NCI-H2107 (cell line): ENCODE measurements around the gene ZNF764.
"Not testable (repeated sequence)": the region's sequence is repeated elsewhere in the genome, so short reads cannot be mapped to it uniquely, and the experiment has no call there.

Source experiments
- DNase-seq: peaks from one replicate; lab custom pipeline; 2025; lab: John Stamatoyannopoulos, UW

The ZNF764 gene

DNA sequence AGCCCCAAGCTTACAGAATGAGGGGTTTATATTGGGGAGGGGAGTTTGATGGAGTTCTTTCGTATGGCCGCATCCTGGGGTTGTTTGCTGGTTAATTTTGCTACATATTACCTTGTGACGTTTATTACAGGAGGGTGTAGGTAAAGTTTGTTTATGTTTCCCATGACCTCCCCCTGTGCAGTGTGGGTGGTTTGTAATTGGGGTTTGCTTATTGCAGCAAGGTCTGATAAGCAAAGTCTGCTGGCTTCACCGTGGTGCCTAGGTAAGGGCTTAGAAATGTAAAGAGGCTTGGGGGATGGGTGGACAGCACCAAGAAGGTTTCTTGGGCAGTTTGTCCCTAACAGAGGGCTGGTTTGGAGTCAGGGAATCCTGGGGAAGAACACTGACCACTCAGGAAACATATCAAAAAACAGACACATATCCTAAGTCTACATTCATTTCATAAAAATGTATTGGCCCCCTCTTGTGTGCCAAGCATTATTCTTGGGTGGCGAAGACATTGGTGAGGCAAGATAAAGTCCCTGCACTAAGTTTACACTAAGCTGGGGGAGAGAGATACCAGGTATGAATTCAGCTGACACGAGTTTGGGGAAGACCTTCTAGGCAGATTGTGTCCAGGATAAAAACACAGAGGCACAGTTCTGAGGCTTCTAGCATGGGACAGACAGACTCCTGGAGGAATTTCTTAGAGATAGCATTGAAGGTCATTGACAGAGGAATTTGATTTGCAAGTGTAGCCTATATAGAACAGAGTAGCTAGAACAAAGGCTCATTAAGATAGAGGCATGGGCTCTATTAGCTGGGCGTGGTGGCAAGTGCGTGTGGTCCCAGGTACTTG lies 9.5 kb downstream of the ZNF764 start:
- DNase-seq = no peak

DNA sequence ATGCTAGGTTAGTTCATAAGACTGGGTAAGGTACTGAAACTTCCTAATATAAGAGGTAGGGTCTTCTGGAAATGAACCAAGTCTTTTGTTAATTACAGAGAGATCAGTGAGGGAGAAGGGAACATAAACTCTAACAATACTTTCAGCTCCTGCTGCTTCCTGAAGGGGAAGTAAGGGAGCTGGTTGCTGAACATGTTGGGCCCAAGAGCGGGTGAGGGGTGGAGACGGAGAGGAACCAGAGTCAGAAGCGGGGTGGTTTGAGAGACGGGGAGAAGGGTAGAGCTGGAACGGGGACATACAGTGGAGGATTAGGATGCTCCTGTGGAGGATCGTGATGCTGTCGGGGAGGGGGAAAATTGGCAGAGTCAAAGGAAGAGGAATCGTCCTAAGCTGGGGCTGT lies 12.1 kb downstream of the ZNF764 start:
- DNase-seq = no peak

DNA sequence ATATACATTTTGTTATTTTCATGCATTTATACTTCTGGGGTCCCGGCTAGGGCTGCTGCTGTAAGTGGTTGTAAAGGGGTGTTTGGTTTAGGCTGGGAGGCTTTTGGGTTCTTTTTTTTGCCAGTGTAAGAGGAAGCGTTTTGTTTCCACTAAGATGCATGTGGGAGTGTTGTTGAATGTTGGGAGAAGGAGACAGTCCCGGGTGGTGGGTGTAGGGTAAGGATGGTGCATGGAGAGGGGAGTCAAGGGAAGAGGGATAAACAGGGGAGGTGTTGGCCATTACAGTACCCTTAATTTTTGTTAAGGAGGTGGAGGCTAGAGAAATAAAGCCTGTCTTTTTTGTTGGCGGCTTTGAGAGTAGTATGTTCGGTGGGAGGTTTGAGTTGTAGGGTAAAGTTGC lies 15.1 kb downstream of the ZNF764 start:
- DNase-seq = no peak

DNA sequence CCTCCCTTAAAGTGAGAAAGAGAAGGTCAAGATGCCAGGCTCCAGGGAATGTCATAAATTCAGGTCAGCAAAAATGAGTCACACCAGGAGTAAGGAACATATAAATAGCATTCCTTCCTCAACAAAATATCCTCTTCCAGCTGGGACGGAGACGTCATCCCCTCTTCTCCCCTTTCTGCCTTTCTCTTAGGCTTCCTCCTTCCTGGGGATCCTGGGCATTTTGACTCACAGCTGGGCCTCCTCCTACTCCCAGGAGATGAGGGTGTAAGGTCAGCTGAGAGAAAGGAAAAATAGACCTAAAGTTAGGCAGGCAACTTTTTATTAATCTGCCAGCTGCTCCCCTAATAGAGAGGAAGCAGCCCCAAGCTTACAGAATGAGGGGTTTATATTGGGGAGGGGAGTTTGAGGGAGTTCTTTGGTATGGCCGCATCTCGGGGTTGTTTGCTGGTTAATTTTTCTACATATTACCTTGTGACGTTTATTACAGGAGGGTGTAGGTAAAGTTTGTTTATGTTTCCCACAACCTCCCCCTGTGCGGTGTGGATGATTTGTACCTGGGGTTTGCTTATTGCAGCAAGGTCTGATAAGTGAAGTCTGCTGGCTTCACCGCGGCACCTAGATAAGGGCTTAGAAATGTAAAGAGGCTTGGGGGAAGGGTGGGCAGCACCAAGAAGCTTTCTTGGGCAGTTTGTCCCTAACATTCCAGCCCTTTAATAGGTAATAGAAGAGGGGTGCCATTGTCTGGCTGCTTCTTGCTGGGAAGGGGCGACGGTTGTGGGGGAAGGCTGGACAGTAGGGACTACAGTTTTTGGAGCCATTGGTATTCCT lies 16.5 kb downstream of the ZNF764 start:
- no peak for DNase-seq

DNA sequence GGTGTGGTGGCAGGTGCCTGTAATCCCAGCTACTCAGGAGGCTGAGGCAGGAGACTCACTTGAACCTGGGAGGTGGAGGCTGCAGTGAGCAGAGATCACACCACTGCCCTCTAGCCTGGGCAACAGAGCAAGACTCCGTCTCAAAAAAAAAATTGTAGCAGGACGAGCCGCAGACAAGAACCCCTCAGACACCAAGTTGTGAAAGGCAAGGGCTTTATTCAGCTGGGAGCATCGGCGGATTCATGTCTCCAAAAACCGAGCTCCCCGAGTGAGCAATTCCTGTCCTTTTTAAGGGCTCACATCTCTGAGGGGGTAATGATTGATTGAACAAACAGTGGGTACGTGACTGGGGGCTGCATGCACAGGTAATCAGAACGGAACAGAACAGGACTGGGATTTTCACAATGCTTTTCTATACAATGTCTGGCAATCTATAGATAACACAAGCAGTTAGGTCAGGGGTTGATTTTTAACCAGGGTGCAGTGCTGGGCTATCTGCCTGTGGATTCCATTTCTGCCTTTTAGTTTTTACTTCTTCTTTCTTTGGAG lies 17.2 kb downstream of the ZNF764 start:
- DNase-seq = not testable (repeated sequence)

DNA sequence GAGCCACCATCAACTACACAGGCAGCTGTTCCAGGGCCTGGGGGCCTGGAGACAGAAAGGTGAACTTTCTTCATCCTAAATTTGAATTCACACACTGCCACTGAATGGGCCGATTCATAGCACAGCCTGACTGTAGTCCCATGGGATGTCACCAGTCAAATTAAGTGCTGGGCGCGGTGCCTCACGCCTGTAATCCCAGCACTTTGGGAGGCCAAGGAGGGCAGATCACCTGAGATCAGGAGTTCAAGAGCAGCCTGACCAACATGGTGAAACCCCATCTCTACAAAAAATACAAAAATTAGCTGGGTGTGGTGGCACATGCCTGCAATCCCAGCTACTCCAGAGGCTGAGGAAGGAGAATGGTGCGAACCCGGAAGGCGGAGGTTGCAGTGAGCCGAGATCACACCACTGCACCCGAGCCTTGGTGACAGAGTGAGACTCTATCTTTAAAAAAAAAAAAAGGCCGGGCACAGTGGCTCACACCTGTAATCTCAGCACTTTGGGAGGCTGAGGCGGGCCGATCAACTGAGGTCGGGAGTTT lies 18.1 kb downstream of the ZNF764 start:
- DNase-seq = not testable (repeated sequence)

DNA sequence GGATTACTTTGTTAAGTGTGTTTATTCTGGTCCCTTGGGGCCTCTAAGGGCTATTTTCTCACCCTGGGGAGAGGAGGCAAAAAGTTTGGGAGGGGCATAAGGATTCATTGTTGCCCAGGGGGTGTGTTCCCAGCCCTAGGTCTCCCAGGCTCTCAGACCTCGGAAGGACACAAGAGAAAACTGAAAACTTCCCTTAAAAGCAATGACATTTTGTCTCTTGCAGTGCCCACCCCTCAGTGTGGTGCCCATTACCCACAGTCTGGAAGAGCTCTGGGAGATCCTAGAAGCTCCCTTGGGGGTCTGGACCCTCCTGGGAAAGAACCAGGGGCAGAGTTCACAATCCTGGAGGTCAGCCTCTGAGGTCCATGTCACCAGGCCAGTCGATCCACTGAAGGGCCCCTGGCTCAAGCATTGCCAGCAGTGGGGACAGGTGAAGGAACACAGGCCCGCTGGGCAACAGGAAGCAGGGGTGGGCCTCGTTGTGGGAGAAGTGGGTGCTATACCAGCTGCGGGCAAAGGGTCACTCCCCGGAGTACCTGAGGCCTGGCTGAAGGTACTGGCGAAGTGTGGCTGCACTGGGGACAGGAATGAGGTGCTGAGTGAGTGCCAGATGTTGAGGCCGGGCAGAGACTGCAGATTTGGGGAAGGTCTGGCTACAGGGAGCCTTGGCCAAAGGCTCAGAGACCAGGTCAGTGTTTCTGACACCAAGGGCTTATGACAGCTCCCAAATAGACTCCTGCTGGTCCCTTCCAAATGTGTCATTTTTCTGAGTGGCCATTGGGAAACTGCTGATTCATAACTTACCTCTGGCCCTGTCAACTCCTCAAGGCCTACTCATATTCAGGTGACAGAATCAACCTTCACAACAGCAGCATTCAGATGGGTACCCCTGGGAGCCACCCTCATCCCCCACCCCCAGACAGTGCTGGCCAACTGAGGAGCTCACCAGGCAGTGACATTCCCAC lies 18.9 kb downstream of the ZNF764 start:
- no peak for DNase-seq

DNA sequence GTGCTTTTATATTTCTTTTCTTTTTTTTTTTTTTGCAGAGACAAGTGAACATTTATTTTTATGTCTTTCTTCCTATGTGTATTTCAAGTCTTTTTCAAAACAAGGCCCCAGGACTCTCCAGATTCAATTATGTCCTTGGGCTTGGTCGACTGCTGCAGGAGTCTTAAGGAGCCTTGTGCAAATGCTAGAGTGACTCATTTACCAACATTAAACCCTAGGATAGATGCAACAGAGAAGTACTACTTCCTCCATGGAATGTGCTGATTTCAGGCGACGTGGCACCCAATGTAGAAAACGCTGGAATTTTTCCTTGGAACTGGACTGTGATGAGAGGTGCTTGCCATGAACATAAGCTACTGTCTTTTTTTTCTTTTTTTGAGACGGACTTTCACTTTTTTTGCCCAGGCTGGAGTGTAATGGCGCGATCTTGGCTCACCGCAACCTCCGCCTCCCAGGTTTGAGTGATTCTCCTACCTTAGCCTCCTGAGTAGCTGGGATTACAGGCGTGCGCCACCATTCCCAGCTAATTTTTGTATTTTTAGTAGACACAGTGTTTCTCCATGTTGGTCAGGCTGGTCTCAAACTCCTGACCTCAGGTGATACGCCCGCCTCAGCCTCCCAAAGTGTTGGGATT lies 21.7 kb downstream of the ZNF764 start:
- not testable (repeated sequence) for DNase-seq

DNA sequence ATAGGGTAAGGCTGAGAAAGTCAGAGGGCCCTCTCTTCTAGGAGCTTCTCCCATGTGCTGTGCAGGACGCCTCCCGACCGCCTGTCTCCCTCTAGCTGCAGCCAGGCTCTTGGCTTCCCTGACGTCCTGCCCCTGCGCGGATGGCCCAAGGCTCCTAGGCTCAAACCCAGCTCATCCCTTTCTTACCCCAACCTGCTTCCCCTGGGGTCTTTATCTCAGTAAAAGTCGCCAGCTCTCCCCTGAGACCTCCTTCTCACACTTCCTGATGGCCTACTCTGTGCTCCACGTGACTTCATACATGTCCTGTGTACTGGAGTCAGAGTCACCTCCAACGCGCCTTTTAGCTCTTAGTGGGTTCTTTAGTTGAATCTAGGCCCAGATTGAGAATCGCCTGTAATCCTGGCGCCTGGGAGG lies 22.4 kb downstream of the ZNF764 start:
- DNase-seq = peak; percentile 20

DNA sequence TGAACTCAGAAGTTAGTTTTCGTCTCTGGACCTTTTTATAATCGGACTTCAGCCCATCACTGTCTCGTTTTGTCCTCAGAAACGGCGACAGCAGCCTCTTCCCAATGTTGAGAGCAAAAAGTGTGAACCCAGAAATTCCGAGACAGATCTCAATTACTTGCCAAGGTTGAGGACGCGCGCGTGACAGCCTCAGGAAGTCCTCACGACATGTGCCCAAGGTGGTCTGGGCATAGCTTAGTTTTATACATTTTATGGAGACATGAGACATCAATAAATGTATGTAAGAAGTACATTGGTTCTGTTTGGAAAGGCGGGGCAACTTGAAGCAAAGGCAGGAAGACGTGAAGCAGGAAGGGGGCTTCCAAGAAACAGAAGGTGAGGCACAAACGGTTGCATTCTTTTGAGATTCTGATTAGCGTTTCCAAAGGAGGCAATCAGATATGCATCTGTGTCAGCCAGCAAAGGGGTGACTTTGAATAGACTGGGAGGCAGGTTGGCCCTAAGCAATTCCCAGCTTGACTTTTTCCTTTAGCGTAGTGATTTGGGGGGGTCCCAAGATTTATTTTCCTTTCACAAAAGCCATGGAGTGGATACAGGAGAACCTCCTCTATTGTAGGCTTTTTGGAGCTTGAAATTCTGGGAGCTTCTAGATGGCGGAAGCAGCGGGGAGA lies 22.9 kb downstream of the ZNF764 start:
- DNase-seq = no peak

DNA sequence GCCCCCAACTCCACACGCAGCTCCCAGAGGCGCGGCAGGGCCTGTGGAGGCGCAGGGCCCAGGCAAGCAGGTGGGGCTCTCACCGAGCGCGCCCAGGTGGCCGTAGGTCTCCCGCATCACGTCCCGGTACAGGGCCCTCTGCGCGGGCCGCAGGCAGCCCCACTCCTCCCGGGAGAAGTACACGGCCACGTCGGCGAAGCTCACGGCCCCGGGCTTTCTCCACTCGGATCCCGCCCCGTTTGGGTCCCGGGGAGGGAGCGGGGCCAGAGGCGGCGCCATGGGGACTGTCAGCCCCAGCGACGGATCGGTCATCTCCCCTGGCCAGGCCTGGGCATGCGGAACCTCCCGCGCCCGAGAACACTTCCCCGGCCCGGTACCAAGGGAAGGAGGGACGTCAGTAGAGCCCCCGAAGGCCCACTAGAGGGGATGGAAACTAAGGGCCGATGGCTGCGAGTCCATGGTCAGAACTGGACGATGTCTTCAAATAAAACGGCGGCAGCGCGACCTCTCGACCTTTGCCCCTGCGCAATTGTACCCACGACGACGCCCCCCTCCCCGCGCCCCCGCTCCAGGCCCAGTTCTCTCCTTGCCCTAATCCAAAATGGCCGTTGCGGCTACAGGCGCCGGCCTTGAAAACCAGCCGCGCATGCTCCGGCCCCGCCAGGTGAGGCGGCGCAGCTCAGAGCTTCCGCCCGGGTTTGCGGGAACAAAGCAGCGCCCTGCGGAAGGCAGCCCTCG lies 23.6 kb downstream of the ZNF764 start, which contains the start of gene ZNF747:
Gene ZNF747, minus strand, starts transcription at position 491 of the 738 bp plus-strand sequence. Its CDS starts 179 bp downstream, at position 312.
- peak; percentile 87 for DNase-seq

DNA sequence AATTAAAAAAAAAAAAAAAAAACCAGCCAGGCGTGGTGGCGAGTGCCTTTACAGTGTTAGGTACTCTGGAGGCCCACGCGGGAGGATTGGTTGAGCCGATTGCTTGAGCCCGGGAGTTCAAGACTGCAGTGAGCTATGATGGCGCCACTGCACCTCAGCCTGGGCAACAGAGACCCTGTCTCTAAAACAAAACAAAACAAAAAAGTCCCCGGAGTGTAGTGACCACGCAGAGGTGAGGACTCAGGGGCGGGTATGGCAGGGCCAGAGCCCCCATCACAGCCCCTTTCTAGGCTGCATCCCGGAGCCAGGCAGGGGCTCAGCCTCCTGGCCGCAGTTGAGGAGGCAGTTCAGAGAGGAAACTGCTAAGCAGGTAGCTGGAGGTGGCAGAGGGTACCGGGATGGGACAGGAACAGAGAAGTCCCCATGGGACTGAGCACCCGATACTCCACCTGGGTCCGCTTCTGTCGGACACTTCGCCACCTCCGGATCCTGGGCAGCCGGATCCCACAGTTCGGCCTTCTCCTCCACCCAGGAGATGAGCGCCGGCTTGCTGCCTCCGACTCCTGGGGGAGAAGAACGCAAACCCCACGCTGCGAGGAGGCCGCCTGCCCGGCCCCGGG lies 24.3 kb downstream of the ZNF764 start:
- DNase-seq = no peak

DNA sequence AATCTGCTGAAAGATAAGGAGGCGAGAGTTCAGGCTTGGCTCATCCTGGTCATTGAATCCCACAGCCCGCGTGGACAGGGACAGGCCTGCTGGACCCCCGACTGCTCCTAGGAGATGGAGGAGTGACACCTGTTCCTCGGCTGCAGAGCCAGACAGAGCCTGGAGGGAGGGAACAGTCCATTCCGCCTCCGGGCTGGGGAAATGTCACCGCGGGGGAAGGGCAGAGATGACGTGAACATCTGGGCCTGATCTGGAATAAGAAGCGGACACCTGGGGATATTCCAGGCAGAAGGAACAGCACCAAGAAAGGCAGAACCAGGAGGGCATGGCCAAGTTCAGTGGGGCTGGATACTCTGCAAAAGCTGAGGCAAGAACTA lies 25.0 kb downstream of the ZNF764 start:
- no peak for DNase-seq

DNA sequence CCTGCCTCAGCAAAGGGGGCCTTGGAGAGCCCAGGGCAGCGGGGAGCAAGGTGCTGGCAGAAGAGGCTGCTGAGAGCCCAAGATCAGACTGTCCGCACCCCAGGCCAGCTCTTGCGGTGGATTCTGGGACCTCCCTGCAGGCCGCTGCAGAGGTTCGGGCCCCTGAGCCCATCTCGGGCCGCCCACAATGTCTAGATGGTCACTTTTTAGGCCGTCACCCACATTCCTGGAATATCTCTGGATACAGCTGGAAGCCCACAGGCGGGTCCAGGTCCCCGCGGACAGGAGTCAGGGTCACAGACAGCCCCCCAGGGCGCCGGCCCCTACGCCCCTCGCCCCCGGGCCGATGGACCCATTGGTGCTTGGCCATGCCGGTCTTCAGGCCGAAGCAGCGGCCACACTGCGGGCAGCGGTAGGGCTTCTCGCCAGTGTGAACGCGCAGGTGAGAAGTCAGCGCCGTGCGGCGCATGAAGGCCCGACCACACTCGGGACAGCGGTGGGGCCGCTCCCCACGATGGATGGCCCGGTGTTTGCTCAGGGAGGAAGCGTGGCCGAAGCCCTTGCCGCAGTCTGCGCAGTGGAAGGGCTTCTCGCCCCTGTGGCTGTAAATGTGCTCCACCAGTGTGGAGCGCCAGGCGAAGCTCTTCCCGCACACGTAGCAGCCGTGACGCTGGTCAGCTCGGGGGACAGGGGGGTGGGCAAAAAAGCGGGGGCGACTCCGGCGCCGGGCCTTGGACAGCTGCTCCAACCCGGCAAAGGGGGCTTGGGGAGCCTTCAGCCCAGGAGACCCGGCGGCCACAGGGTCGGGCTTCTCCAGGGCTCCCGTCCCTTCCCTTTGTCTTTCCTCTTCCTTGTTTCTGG lies 25.7 kb downstream of the ZNF764 start:
- no peak for DNase-seq

DNA sequence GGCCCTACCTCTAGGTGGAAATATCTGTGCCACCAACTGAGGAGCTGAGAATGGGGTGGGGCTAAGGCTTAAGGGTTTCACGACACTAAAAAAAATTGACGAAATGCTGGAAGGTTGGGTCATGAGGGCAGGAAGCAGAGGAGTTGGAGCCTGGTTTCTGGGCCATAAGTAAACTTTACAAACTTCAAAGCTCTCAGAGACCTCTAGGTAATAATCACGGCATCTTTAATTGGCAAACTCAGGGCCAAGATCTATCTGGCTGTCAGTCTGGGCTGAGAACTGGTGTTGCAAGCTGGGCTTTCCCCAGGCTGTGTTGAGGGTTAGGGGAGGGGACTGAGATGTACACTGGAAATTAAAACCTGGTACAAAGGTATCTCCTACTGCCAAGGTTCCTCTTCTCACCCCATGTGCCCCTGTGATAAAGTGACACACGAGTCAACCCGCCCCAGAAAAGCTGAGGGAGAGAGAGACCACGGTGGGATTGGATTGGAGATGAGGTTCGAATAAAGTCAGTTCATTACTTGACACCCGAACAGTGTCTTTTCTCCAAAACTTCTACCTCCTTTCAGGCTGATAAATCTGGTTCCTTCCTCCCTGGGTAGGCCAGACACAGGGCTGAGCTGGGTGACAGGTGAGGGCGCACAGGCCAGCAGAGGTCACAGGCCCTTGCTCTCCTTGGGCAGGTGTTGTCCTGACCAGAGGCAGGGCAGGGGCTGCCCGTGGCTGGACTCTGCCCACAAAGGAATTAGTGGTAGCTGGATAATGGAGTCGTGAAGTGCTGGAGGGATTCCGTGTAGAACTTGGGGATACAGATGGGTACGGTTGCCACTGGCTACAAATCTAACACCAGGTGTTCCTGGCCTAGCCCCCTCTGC lies 27.8 kb downstream of the ZNF764 start:
- no peak for DNase-seq

DNA sequence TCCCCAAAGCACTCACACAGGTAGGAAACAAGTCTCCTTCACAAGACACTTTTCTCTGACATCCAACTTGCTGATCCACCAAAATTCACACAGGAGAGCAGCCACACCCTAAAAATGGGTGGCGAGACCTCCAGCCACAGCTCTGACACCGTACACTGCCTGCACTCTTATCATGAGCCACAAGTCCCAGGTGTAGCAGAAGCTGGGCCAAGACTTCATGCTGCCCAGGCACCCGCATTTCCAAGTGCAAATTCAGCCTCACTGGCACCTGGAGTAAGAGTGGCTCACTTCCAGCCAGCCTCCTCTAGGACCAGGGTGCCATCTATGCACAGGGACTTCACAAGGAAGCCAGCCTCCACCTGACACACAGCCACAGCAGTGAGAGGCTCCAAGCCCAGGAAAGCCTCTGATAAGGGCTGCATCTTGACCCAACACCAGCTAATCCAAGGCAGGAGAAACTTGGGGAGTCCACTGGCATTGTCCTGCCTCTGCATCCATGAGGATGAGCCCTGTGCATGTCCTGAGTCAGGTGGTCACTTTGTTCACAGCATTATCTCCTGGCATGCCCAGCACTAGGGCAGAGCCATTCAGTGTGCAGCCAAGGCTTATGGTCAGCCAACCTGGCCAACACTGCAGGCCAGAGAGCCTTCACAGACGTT lies 29.2 kb downstream of the ZNF764 start:
- DNase-seq = no peak
